IMR-90 (cell line): ENCODE measurements around the gene NLGN2. TPM values are rescaled to one million over a fixed set of nuclear protein-coding genes. Genes with fewer than 3 reads are reported as not detected.

Experiments
- ATAC-seq: fragments of 200-7000 bp; cut with Tn5 transposase; 2 replicates; pipeline ENCODE4 v1.9.1; 2020; ENCODE audit warnings: low read depth, mild to moderate bottlenecking, moderate library complexity
- BruUV-seq: library from RNA; stranded (reverse); fragments of 400-500 nt; replicated peaks from 2 replicates; lab custom pipeline; 2021; lab: Mats Ljungman, UMichigan
- CTCF ChIA-PET: fragments of 300-600 bp; formaldehyde crosslinking; extraction: SDS; loops from one replicate; lab custom pipeline; 2021; ENCODE audit warnings: antibody characterized with exemption; lab: Yijun Ruan, JAX
- POLR2A ChIA-PET: fragments of 300-600 bp; sonication (Branson Sonifier 250); formaldehyde crosslinking; loops from one replicate; lab custom pipeline; 2022; ENCODE audit warnings: antibody characterized with exemption; ENCODE audit not compliant: unreplicated experiment; lab: Charles Lee
- DNase-seq: peaks from one replicate; pipeline ENCODE4 v3.0.0; 2013
- H2AFZ ChIP-seq: replicated peaks from 2 replicates; pipeline ENCODE3; 2013; ENCODE audit warnings: low read length, mild to moderate bottlenecking; ENCODE audit not compliant: poor library complexity
- H2AK5ac ChIP-seq: 2 replicates; pipeline ENCODE4 v1.6.1; 2013; ENCODE audit warnings: low read depth, low read length, inconsistent platforms
- H2AK9ac ChIP-seq: replicated peaks from 2 replicates; pipeline ENCODE3; 2013; ENCODE audit warnings: mild to moderate bottlenecking, low read depth, low read length, moderate library complexity; ENCODE audit not compliant: poor library complexity
- H2BK120ac ChIP-seq: 2 replicates; pipeline ENCODE4 v1.6.1; 2013; ENCODE audit warnings: low read depth, low read length, inconsistent platforms
- H2BK15ac ChIP-seq: 3 replicates; pipeline ENCODE4 v1.6.1; 2013; ENCODE audit warnings: low read depth, low read length, inconsistent platforms
- H2BK20ac ChIP-seq: 2 replicates; pipeline ENCODE4 v1.6.1; 2013; ENCODE audit warnings: low read depth, mild to moderate bottlenecking, inconsistent platforms, low read length, moderate library complexity
- H2BK5ac ChIP-seq: 2 replicates; pipeline ENCODE4 v1.6.1; 2013; ENCODE audit warnings: mild to moderate bottlenecking, low read depth, low read length, inconsistent platforms; ENCODE audit not compliant: poor library complexity, severe bottlenecking
- H3K14ac ChIP-seq: replicated peaks from 2 replicates; pipeline ENCODE4 v1.6.1; 2013; ENCODE audit warnings: low read depth, low read length, inconsistent platforms
- H3K18ac ChIP-seq: 2 replicates; pipeline ENCODE4 v1.6.1; 2013; ENCODE audit warnings: low read depth, low read length, control low read depth
- H3K23ac ChIP-seq: 2 replicates; pipeline ENCODE4 v1.6.1; 2013; ENCODE audit warnings: low read depth, low read length, inconsistent platforms
- H3K27ac ChIP-seq: 2 replicates; pipeline ENCODE4 v1.5.1; 2013; ENCODE audit warnings: mild to moderate bottlenecking, control low read depth, low read length; ENCODE audit not compliant: insufficient read depth
- H3K27me3 ChIP-seq: 2 replicates; pipeline ENCODE4 v1.6.1; 2013; ENCODE audit warnings: low read length; ENCODE audit not compliant: control insufficient read depth, insufficient read depth
- H3K36me3 ChIP-seq: 2 replicates; pipeline ENCODE4 v1.6.1; 2013; ENCODE audit warnings: low read length, mixed read lengths; ENCODE audit not compliant: control insufficient read depth, insufficient read depth
- H3K4ac ChIP-seq: 2 replicates; pipeline ENCODE4 v1.6.1; 2013; ENCODE audit warnings: low read depth, low read length, inconsistent platforms
- H3K4me1 ChIP-seq: 2 replicates; pipeline ENCODE4 v1.6.1; 2013; ENCODE audit warnings: low read length, mixed read lengths; ENCODE audit not compliant: control insufficient read depth, insufficient read depth
- H3K4me2 ChIP-seq: 2 replicates; pipeline ENCODE4 v1.6.1; 2013; ENCODE audit warnings: low read depth, mild to moderate bottlenecking, control low read depth, low read length, moderate library complexity
- H3K4me3 ChIP-seq: 2 replicates; pipeline ENCODE4 v1.5.1; 2013; ENCODE audit warnings: low read depth, mild to moderate bottlenecking, control low read depth, low read length, moderate library complexity; ENCODE audit not compliant: insufficient read depth
- H3K56ac ChIP-seq: 2 replicates; pipeline ENCODE4 v1.6.1; 2013; ENCODE audit warnings: low read length, inconsistent platforms; ENCODE audit not compliant: insufficient read depth; ENCODE audit errors: extremely low read depth
- H3K79me1 ChIP-seq, 2 experiments: 2 replicates each; pipeline ENCODE4 v1.6.1; 2013; ENCODE audit warnings: low read length in 2 of 2, inconsistent platforms in 1 of 2, low read depth in 1 of 2
- H3K9ac ChIP-seq: 2 replicates; pipeline ENCODE4 v1.6.1; 2013; ENCODE audit warnings: low read depth, low read length, control low read depth
- H3K9me1 ChIP-seq: 2 replicates; pipeline ENCODE4 v1.6.1; 2013; ENCODE audit warnings: low read length, inconsistent platforms; ENCODE audit not compliant: insufficient read depth
- H3K9me3 ChIP-seq: 2 replicates; pipeline ENCODE4 v1.6.1; 2013; ENCODE audit warnings: low read length; ENCODE audit not compliant: control insufficient read depth, insufficient read depth
- H4K20me1 ChIP-seq: 2 replicates; pipeline ENCODE4 v1.6.1; 2013; ENCODE audit warnings: low read length, inconsistent platforms; ENCODE audit not compliant: insufficient read depth
- H4K5ac ChIP-seq: 2 replicates; pipeline ENCODE4 v1.6.1; 2013; ENCODE audit warnings: mild to moderate bottlenecking, low read depth, low read length, control low read depth
- H4K8ac ChIP-seq, 2 experiments: 2 replicates each; pipeline ENCODE4 v1.6.1; 2013; ENCODE audit warnings: low read depth in 2 of 2, low read length in 2 of 2, control low read depth in 1 of 2, inconsistent platforms in 1 of 2
- H4K91ac ChIP-seq: 2 replicates; pipeline ENCODE4 v1.6.1; 2013; ENCODE audit warnings: low read depth, low read length, inconsistent platforms; ENCODE audit not compliant: insufficient read depth
- BHLHE40 ChIP-seq: fragments of 150-350 bp; IDR thresholded peaks from 2 replicates; pipeline ENCODE4 v1.6.1; 2016; ENCODE audit warnings: mild to moderate bottlenecking, low read depth, low read length
- CEBPB ChIP-seq: IDR thresholded peaks from 2 replicates; pipeline ENCODE4 v1.6.1; 2012; ENCODE audit warnings: low read depth, low read length, improper control_type of control experiment
- CHD1 ChIP-seq: IDR thresholded peaks from 2 replicates; pipeline ENCODE4 v1.6.1; 2012; ENCODE audit warnings: low read depth, low read length, improper control_type of control experiment
- CTCF ChIP-seq: conservative IDR thresholded peaks from 2 replicates; pipeline ENCODE4 v1.5.1; 2012; ENCODE audit warnings: mild to moderate bottlenecking, low read depth, low read length, improper control_type of control experiment
- FOS ChIP-seq: fragments of 150-350 bp; IDR thresholded peaks from 2 replicates; pipeline ENCODE4 v1.6.1; 2016; ENCODE audit warnings: low read depth, low read length
- MAZ ChIP-seq: IDR thresholded peaks from 2 replicates; pipeline ENCODE4 v1.6.1; 2012; ENCODE audit warnings: low read depth, mild to moderate bottlenecking, low read length, improper control_type of control experiment, moderate library complexity, borderline replicate concordance
- MXI1 ChIP-seq: IDR thresholded peaks from 2 replicates; pipeline ENCODE4 v1.6.1; 2012; ENCODE audit warnings: low read depth, mild to moderate bottlenecking, low read length, moderate library complexity, borderline replicate concordance
- NFE2L2 ChIP-seq: fragments of 150-350 bp; IDR thresholded peaks from 2 replicates; pipeline ENCODE4 v1.6.1; 2016; ENCODE audit warnings: low read depth, mild to moderate bottlenecking, low read length
- POLR2A ChIP-seq: IDR thresholded peaks from 2 replicates; pipeline ENCODE4 v1.6.1; 2012; ENCODE audit warnings: mild to moderate bottlenecking, low read depth, low read length
- RAD21 ChIP-seq: IDR thresholded peaks from 2 replicates; pipeline ENCODE4 v1.6.1; 2012; ENCODE audit warnings: low read length, improper control_type of control experiment
- RFX5 ChIP-seq: IDR thresholded peaks from 2 replicates; pipeline ENCODE4 v1.8.0; 2012; ENCODE audit warnings: low read depth, mild to moderate bottlenecking, low read length, moderate library complexity
- SMC3 ChIP-seq: fragments of 150-350 bp; IDR thresholded peaks from 2 replicates; pipeline ENCODE4 v1.6.1; 2016; ENCODE audit warnings: low read depth, mild to moderate bottlenecking, antibody characterized with exemption, low read length, moderate library complexity
- USF2 ChIP-seq: fragments of 150-350 bp; IDR thresholded peaks from 2 replicates; pipeline ENCODE4 v1.6.1; 2017; ENCODE audit warnings: mild to moderate bottlenecking, antibody characterized with exemption, low read length, low read depth
- WGBS, 2 experiments: methylation state at CpG; one replicate each; pipeline versions ENCODE4 v1.1.5 to v1.1.7; 2013; ENCODE audit warnings: missing lambda C conversion rate in 2 of 2; ENCODE audit not compliant: insufficient read length in 1 of 2; ENCODE audit errors: extremely low coverage in 2 of 2; 5-methylcytosine and 5-hydroxymethylcytosine counted together
- dilution Hi-C: fragments of 300-500 bp; cut with HindIII; formaldehyde crosslinking; loops from one replicate; pipeline ENCODE4 v1.14.3; 2018; ENCODE audit warnings: low sequenced_read_pairs; ENCODE audit not compliant: unreplicated experiment
- in situ Hi-C: fragments of 300-500 bp; cut with MboI; formaldehyde crosslinking; loops from 3 replicates; pipeline ENCODE4 v1.14.3; 2019; ENCODE audit warnings: low sequenced_read_pairs, inconsistent platforms, mixed read lengths
- intact Hi-C: fragments of 100-400 bp; cut with micrococcal nuclease; formaldehyde crosslinking; loops from 2 replicates; pipeline ENCODE4 v1.10.0; 2022
- polyA plus RNA-seq, 3 experiments: library from polyadenylated mRNA; depleted of rRNA; stranded (reverse); fragments of >200 nt; gene quantifications; 2 replicates each; pipeline ENCODE4 v1.2.3, GENCODE V29; 2012; ENCODE audit warnings: low replicate concordance in 1 of 3
- total RNA-seq: library from RNA; depleted of rRNA; stranded (reverse); fragments of >200 nt; gene quantifications from 2 replicates; pipeline ENCODE4 v1.2.3, GENCODE V29; 2012

NLGN2 gene
- total and polyA plus RNA-seq, 2 of the 4 experiments (the other 2 are of a cell fraction) = 1.8 to 38.1 TPM

GRCh38 chr17:7384489-7385081 is 23.1 kb upstream of the NLGN2 start:
- peaks cover 2% of the 10 kb centered on the region; the same call in 1 of the 2 replicates for H3K9me1 ChIP-seq
- no peaks in the 10 kb centered on the region for H4K20me1 ChIP-seq
- BruUV-seq = no TSS peak
- peaks cover 7% of the 10 kb centered on the region; the same call in 1 of the 2 replicates for H3K4me1 ChIP-seq
- H3K36me3 ChIP-seq = peaks cover 16% of the 10 kb centered on the region; the same call in 1 of the 2 replicates
- H3K56ac ChIP-seq = no peak overlapping the region
- H2AK9ac ChIP-seq = no peak overlapping the region
- no peak overlapping the region for H2BK120ac ChIP-seq
- H3K18ac ChIP-seq = no peak overlapping the region
- H4K5ac ChIP-seq = no peak overlapping the region
- H3K4ac ChIP-seq = no peak overlapping the region
- peaks cover 25% of the 10 kb centered on the region for H3K27me3 ChIP-seq
- WGBS, 2 experiments = 40% methylated on average over 11 of the region's 23 CpGs; no CpG with 5 or more reads in 1 of the 2 experiments
- DNase-seq = no peak
- no peak overlapping the region for H2BK5ac ChIP-seq
- in situ Hi-C loops (no loop called here), intact Hi-C loops (no loop called here), dilution Hi-C loops (no loop called here)
- H3K4me2 ChIP-seq = no peak overlapping the region; the same call in 1 of the 2 replicates
- H3K4me3 ChIP-seq = no peak overlapping the region
- H2BK15ac ChIP-seq = no peak overlapping the region
- no peak overlapping the region; the same call in none of the 2 replicates for H3K23ac ChIP-seq
- H3K27ac ChIP-seq = no peak overlapping the region
- H4K8ac ChIP-seq = no peak overlapping the region
- no peak for ATAC-seq
- H3K9me3 ChIP-seq = peaks cover 5% of the 10 kb centered on the region; the same call in 1 of the 2 replicates
- no peaks in the 10 kb centered on the region for H3K79me1 ChIP-seq
- ChIA-PET CTCF (no interaction called here), POLR2A (interaction anchor here (1.0 kb wide), 1 partner anchor 10 kb away, joined by 5 read pairs; the partner anchor contains the start of gene PLSCR3)
- peak overlapping the region; percentile 89 for H2AFZ ChIP-seq
- no peak overlapping the region for H3K9ac ChIP-seq
- no peak for TF ChIP-seq MAZ
- TF ChIP-seq FOS = no peak
- no peak for TF ChIP-seq CTCF
- TF ChIP-seq SMC3 = no peak
- TF ChIP-seq MXI1 = no peak
- TF ChIP-seq CEBPB = no peak
- no peak for TF ChIP-seq POLR2A
- no peak for TF ChIP-seq USF2
- TF ChIP-seq BHLHE40 = no peak
- no peak for TF ChIP-seq NFE2L2
- no peak for TF ChIP-seq RFX5
- no peak for TF ChIP-seq CHD1
- no peak for TF ChIP-seq RAD21
- 0 out of 2 replicates have a peak overlapping the region, but pooled peaks have one; percentile 20 for H2AK5ac ChIP-seq
- 0 out of 2 replicates have a peak overlapping the region, but pooled peaks have one; percentile 5 for H3K14ac ChIP-seq
- no peak overlapping the region for H4K91ac ChIP-seq
- no peak overlapping the region for H2BK20ac ChIP-seq
